ENCODE measurements around the gene APOBEC3A. TPM values are rescaled to one million over a fixed set of nuclear protein-coding genes. Genes with fewer than 3 reads are reported as not detected.
A peak's percentile ranks its signal among the peaks of the same experiment; 100 is the strongest.
"Not testable (repeated sequence)": the region's sequence is repeated elsewhere in the genome, so short reads cannot be mapped to it uniquely, and the experiment has no call there.

APOBEC3A gene
- total and polyA plus RNA-seq, 9 donors, result 0.10 to 1.2 (median 0.64) TPM; not detected in 4

GRCh38 chr22:38981005-38981991 is 23.9 kb downstream of the APOBEC3A start:
- H3K27me3 ChIP-seq, result no peaks in the 10 kb centered on the region
- peaks cover 4% of the 10 kb centered on the region for H3K4me1 ChIP-seq (ENCODE audit: insufficient read depth)
- peak overlapping the region; percentile 43 for H3K4me3 ChIP-seq
- peak overlapping the region in 1 of 2 donors; percentile 52 for H3K27ac ChIP-seq
- intact Hi-C loops (cut with DNase I), result loop anchor here in 1 of 4 donors (10.0 kb wide), 1 partner anchor 216 kb away; no protein-coding TSS in a partner anchor
- DNase-seq, result peak; percentile 29 to 68 (median 59)
- H3K9me3 ChIP-seq, result no peaks in the 10 kb centered on the region
- WGBS, 3 donors, result 3 to 4% methylated on average over 27 of the region's 27 CpGs; no CpG with 5 or more reads in 1 of the 3 donors
- H3K36me3 ChIP-seq, result no peaks in the 10 kb centered on the region
- TF ChIP-seq POLR2A (IDR thresholded peaks at IDR 0.05) (no peak), EP300 (IDR thresholded peaks at IDR 0.05) (no peak), CTCF (IDR thresholded peaks at IDR 0.05) (no peak)

GRCh38 chr22:38981992-38982927 is 24.9 kb downstream of the APOBEC3A start, which contains the start of gene APOBEC3B:
Gene APOBEC3B, plus strand, starts transcription at chr22:38982347. Its CDS starts 107 bp downstream, at chr22:38982454.
- Histone ChIP-seq H3K4me3 (peak within 1 kb of the TSS; percentile 43), H3K27me3 (no peaks in the 10 kb centered on the region), H3K9me3 (no peaks in the 10 kb centered on the region), H3K36me3 (no peaks in the 10 kb centered on the region), H3K27ac (peak within 1 kb of the TSS in 1 of 2 donors; percentile 52), H3K4me1 (ENCODE audit: insufficient read depth) (peaks cover 4% of the 10 kb centered on the region)
- TF ChIP-seq POLR2A (IDR thresholded peaks at IDR 0.05) (no peak), EP300 (IDR thresholded peaks at IDR 0.05) (no peak), CTCF (IDR thresholded peaks at IDR 0.05) (no peak)
- peak; percentile 74 to 90 (median 87) for DNase-seq
- intact Hi-C loops (cut with DNase I), result loop anchor here in 1 of 4 donors (10.0 kb wide), 1 partner anchor 217 kb away; no protein-coding TSS in a partner anchor
- 8% methylated on average over 15 to 16 of the region's 16 CpGs; no CpG with 5 or more reads in 1 of the 3 donors for WGBS, 3 donors

DNA sequence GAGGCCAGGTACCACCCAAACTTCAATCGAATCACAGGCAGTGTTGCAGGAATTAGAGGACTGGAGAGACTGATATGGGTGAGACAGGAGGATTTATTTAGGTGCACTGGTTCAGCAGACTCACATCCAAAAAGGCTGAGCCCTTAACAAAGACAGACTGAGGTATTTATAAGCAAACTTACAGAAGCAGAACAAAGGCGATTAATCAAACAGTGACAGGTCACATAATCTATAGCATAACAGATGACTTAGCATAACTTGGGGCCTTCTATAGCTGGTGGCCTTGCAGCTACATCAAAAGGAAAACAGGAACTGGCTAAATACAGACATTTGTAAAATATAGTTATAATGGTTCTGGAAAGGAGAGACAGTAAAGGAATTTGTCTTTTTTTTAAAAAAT is 26.8 kb downstream of the APOBEC3A start:
- intact Hi-C loops (cut with DNase I), result loop anchor here in 1 of 4 donors (10.0 kb wide), 1 partner anchor 219 kb away; no protein-coding TSS in a partner anchor

DNA sequence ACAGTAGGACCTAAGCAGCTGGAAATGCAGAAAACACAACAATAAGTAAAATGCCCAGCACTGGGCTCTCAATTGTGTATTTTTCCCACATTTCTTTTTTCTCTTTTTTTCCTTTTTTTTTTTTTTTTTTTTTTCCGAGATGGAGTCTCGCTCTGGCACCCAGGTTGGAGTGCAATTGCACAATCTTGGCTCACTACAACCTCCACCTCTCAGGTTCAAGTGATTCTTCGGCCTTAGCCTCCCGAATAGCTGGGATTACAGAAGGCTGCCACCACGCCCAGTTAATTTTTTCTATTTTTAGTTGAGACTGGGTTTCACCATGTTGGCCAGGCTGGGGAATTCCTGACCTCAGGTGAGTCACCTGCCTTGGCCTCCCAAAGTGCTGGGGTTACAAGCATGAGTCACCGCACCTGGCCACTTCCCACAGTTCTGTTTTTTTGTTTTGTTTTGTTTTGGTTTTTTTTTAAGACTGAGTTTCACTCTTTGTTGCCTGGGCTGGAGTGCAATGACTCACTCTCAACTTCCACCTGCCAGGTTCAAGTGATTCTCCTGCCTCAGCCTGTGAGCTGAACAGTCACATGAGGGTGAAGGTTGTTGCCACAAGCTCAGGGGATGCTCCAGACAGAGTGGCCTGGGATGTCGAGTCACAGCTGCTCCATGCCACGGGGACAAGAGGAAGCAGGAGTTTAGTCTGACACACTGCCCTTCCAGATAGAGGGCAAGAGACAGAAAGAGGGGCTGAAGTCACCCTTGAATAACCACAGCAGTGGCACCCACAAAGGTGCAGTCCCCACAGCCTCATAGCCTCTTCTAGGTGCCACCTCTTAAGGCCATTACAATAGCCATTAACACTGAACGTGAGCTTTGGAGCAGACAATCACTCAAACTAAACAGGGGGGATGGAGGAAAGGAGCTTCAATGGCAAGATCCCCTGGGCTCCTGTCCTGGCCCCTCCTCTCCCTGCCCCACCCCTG is 27.7 kb downstream of the APOBEC3A start:
- H3K36me3 ChIP-seq; DNase-seq; H3K27me3 ChIP-seq; H3K27ac ChIP-seq; H3K4me3 ChIP-seq; H3K4me1 ChIP-seq (ENCODE audit: insufficient read depth); H3K9me3 ChIP-seq: not testable (repeated sequence)
- intact Hi-C loops (cut with DNase I), result loop anchor here in 1 of 4 donors (10.0 kb wide), 1 partner anchor 220 kb away; no protein-coding TSS in a partner anchor
- WGBS, 3 donors, result 79 to 87% methylated on average over 9 of the region's 9 CpGs; no CpG with 5 or more reads in 1 of the 3 donors

More for the DNA sequence above, 26.8 kb downstream of the APOBEC3A start:
- Histone ChIP-seq H3K27ac (no peak overlapping the region), H3K9me3 (no peaks in the 10 kb centered on the region), H3K4me3 (no peak overlapping the region), H3K36me3 (no peaks in the 10 kb centered on the region), H3K27me3 (no peaks in the 10 kb centered on the region), H3K4me1 (ENCODE audit: insufficient read depth) (peaks cover 4% of the 10 kb centered on the region)
- TF ChIP-seq EP300 (IDR thresholded peaks at IDR 0.05), result no peak
- WGBS, 3 donors, result 79 to 90% methylated on average over 2 of the region's 2 CpGs; no CpG with 5 or more reads in 1 of the 3 donors
- DNase-seq, result no peak
